Panc1 (cell line): ENCODE data around the gene RSL24D1. TPM values are rescaled to one million over a fixed set of nuclear protein-coding genes. Genes with fewer than 3 reads are reported as not detected.

Experiments
- ATAC-seq: fragments of 200-7000 bp; cut with Tn5 transposase; 2 replicates; pipeline ENCODE4 v1.9.1; 2020; ENCODE audit warnings: mild to moderate bottlenecking, moderate library complexity
- BruUV-seq: library from RNA; stranded (reverse); fragments of 400-500 nt; replicated peaks from 2 replicates; lab custom pipeline; 2021; lab: Mats Ljungman, UMichigan
- CTCF ChIA-PET: fragments of 300-600 bp; sonication (Branson Sonifier 250); formaldehyde crosslinking; loops from one replicate; lab custom pipeline; 2022; ENCODE audit warnings: antibody characterized with exemption; lab: Charles Lee
- POLR2A ChIA-PET: fragments of 300-600 bp; sonication (Branson Sonifier 250); formaldehyde crosslinking; loops from one replicate; lab custom pipeline; 2022; ENCODE audit warnings: antibody characterized with exemption; lab: Charles Lee
- DNase-seq: peaks from one replicate; pipeline ENCODE4 v3.0.0-alpha.2; 2010; ENCODE audit warnings: low read depth, low spot score
- H3K27ac ChIP-seq: 2 replicates; pipeline ENCODE4 v1.5.1; 2011; ENCODE audit warnings: mild to moderate bottlenecking, low read length, inconsistent platforms
- H3K27me3 ChIP-seq: fragments of 200-500 bp; sonication (Bioruptor generic); 2 replicates; pipeline ENCODE4 v1.6.0; 2014; ENCODE audit warnings: low read length, inconsistent platforms; ENCODE audit not compliant: control insufficient read depth, insufficient read depth
- H3K36me3 ChIP-seq: fragments of 200-500 bp; sonication (Bioruptor generic); 2 replicates; pipeline ENCODE4 v1.5.1; 2014; ENCODE audit warnings: inconsistent platforms, mild to moderate bottlenecking, low read length, moderate library complexity; ENCODE audit not compliant: control insufficient read depth, insufficient read depth
- H3K4me1 ChIP-seq: 2 replicates; pipeline ENCODE4 v1.5.1; 2011; ENCODE audit warnings: inconsistent platforms, mild to moderate bottlenecking, low read length, moderate library complexity; ENCODE audit not compliant: control insufficient read depth, insufficient read depth
- H3K4me3 ChIP-seq, 2 experiments: 2 replicates each; pipeline ENCODE4 v1.5.1; 2011 to 2012; ENCODE audit warnings: low read depth in 2 of 2, low read length in 2 of 2, mild to moderate bottlenecking in 2 of 2, inconsistent platforms in 1 of 2, moderate library complexity in 1 of 2
- H3K9me3 ChIP-seq: fragments of 200-500 bp; sonication (Bioruptor generic); 2 replicates; pipeline ENCODE4 v1.5.1; 2014; ENCODE audit warnings: low read depth, mild to moderate bottlenecking, inconsistent platforms, low read length, moderate library complexity; ENCODE audit not compliant: control insufficient read depth, insufficient read depth
- CTCF ChIP-seq: fragments of 450-650 bp; IDR thresholded peaks from 2 replicates; pipeline ENCODE4 v1.5.1; 2017; ENCODE audit warnings: mild to moderate bottlenecking
- POLR2AphosphoS5 ChIP-seq: IDR thresholded peaks from 2 replicates; pipeline ENCODE4 v1.6.1; 2012; ENCODE audit warnings: mild to moderate bottlenecking, low read depth, low read length, moderate library complexity
- REST ChIP-seq, 2 experiments: IDR thresholded peaks; 2 replicates each; pipeline ENCODE4 v1.6.1; 2011 to 2012; ENCODE audit warnings: low read depth in 2 of 2, control low read depth in 1 of 2, low read length in 1 of 2, mild to moderate bottlenecking in 1 of 2, moderate library complexity in 1 of 2; ENCODE audit not compliant: insufficient read depth in 1 of 2
- SIN3A ChIP-seq: IDR thresholded peaks from 2 replicates; pipeline ENCODE4 v1.6.1; 2012; ENCODE audit warnings: low read depth, mild to moderate bottlenecking, low read length, moderate library complexity, borderline replicate concordance; ENCODE audit not compliant: insufficient read depth
- TCF7L2 ChIP-seq: IDR thresholded peaks from 2 replicates; pipeline ENCODE4 v1.6.1; 2011; ENCODE audit warnings: mild to moderate bottlenecking, low read depth, low read length, inconsistent platforms
- in situ Hi-C: cut with HindIII; loops from 2 replicates; pipeline ENCODE4 v1.10.0; 2016; ENCODE audit warnings: low sequenced_read_pairs, low pct_unique_long_range_greater_than_20kb
- intact Hi-C: fragments of 100-400 bp; cut with micrococcal nuclease; formaldehyde crosslinking; loops from one replicate; pipeline ENCODE4 v1.10.0; 2022; ENCODE audit not compliant: unreplicated experiment
- total RNA-seq: library from RNA; stranded (reverse); gene quantifications from one replicate; pipeline ENCODE4 v1.2.1, GENCODE V29; 2021; ENCODE audit not compliant: unreplicated experiment

RSL24D1 gene
- total RNA-seq, 1 experiment from 2014 or later, result 59.8 TPM

GRCh38 chr15:55202206-55202605, 5.5 kb upstream of the RSL24D1 start:
- no TSS peak for BruUV-seq
- DNase-seq, result no peak
- no peak overlapping the region for H3K4me3 ChIP-seq
- in situ Hi-C loops (no loop called here), intact Hi-C loops (no loop called here)
- TF ChIP-seq SIN3A (no peak), POLR2AphosphoS5 (no peak), TCF7L2 (no peak), CTCF (no peak), REST (IDR thresholded peaks at IDR 0.05; ENCODE audit: insufficient read depth in 1 of 2, low read depth in 2 of 2, low read length in 1 of 2) (no peak)
- H3K36me3 ChIP-seq, result no peaks in the 10 kb centered on the region
- POLR2A ChIA-PET, result no interaction called here
- CTCF ChIA-PET, result no interaction called here
- H3K4me1 ChIP-seq, result peaks cover 7% of the 10 kb centered on the region; the same call in 1 of the 2 replicates
- no peaks in the 10 kb centered on the region; the same call in 1 of the 2 replicates for H3K9me3 ChIP-seq
- no peak for ATAC-seq
- H3K27ac ChIP-seq, result no peak overlapping the region
- no peaks in the 10 kb centered on the region for H3K27me3 ChIP-seq

- ATAC-seq, result no peak
- in situ Hi-C loops, result no loop called here
- H3K4me3 ChIP-seq, result no peak overlapping the region
- peaks cover 20% of the 10 kb centered on the region; the same call in 1 of the 2 replicates for H3K4me1 ChIP-seq
- H3K27me3 ChIP-seq, result no peaks in the 10 kb centered on the region
- intact Hi-C loops, result no loop called here
- no peak overlapping the region for H3K27ac ChIP-seq
- ChIA-PET POLR2A (no interaction called here), CTCF (no interaction called here)
- no peaks in the 10 kb centered on the region; the same call in 1 of the 2 replicates for H3K9me3 ChIP-seq
- TF ChIP-seq TCF7L2, result no peak
- no peak for TF ChIP-seq SIN3A
- no peak for TF ChIP-seq CTCF
- TF ChIP-seq REST (IDR thresholded peaks at IDR 0.05; ENCODE audit: insufficient read depth in 1 of 2, low read depth in 2 of 2, low read length in 1 of 2), result no peak
- TF ChIP-seq POLR2AphosphoS5, result no peak
- DNase-seq, result no peak
- BruUV-seq, result no TSS peak
- H3K36me3 ChIP-seq, result peaks cover 8% of the 10 kb centered on the region; the same call in 1 of the 2 replicates
These were observed 2.0 kb upstream of the RSL24D1 start for GRCh38 chr15:55198706-55199105.
